BLaER1 (cell line): Measurements from ENCODE around the gene PIK3AP1.
"Not testable (repeated sequence)": the region's sequence is repeated elsewhere in the genome, so short reads cannot be mapped to it uniquely, and the experiment has no call there.

Experiments
- H3K27ac ChIP-seq: shearing (Covaris generic); formaldehyde crosslinking; 2 replicates; pipeline ENCODE4 v1.8.1; 2022
- H3K27me3 ChIP-seq: shearing (Covaris generic); formaldehyde crosslinking; 2 replicates; pipeline ENCODE4 v1.8.1; 2022
- H3K36me3 ChIP-seq: shearing (Covaris generic); formaldehyde crosslinking; 2 replicates; pipeline ENCODE4 v1.8.1; 2022
- H3K4me1 ChIP-seq: shearing (Covaris generic); formaldehyde crosslinking; 2 replicates; pipeline ENCODE4 v1.8.1; 2022
- H3K4me2 ChIP-seq: shearing (Covaris generic); formaldehyde crosslinking; 2 replicates; pipeline ENCODE4 v1.8.1; 2022
- H3K4me3 ChIP-seq: shearing (Covaris generic); formaldehyde crosslinking; 2 replicates; pipeline ENCODE4 v1.8.1; 2022
- H3K9ac ChIP-seq: shearing (Covaris generic); formaldehyde crosslinking; 2 replicates; pipeline ENCODE4 v1.8.1; 2022
- H3K9me3 ChIP-seq: shearing (Covaris generic); formaldehyde crosslinking; 2 replicates; pipeline ENCODE4 v1.8.1; 2022
- H4K20me1 ChIP-seq: shearing (Covaris generic); formaldehyde crosslinking; 2 replicates; pipeline ENCODE4 v1.8.1; 2022
- Cebpa-rat ChIP-seq: shearing (Covaris generic); IDR thresholded peaks from 2 replicates; pipeline ENCODE4 v1.8.1; 2022

Gene PIK3AP1

GRCh38 chr10:96690755-96691730 is 29.3 kb downstream of the PIK3AP1 start:
- Histone ChIP-seq H3K36me3 (peaks cover 83% of the 10 kb centered on the region), H3K4me3 (no peak overlapping the region), H3K27ac (no peak overlapping the region), H3K27me3 (no peaks in the 10 kb centered on the region), H4K20me1 (peaks cover 100% of the 10 kb centered on the region), H3K9me3 (no peaks in the 10 kb centered on the region), H3K4me1 (peaks cover 60% of the 10 kb centered on the region), H3K9ac (no peak overlapping the region), H3K4me2 (no peak overlapping the region)
- no peak for TF ChIP-seq Cebpa-rat

- Histone ChIP-seq H3K9ac (no peak overlapping the region), H3K27me3 (no peaks in the 10 kb centered on the region), H3K4me3 (no peak overlapping the region), H3K4me2 (peak overlapping the region; percentile 13; the same call in 1 of the 2 replicates), H4K20me1 (peaks cover 100% of the 10 kb centered on the region), H3K9me3 (no peaks in the 10 kb centered on the region), H3K4me1 (peaks cover 63% of the 10 kb centered on the region), H3K36me3 (peaks cover 100% of the 10 kb centered on the region), H3K27ac (no peak overlapping the region)
- no peak for TF ChIP-seq Cebpa-rat
Measured at GRCh38 chr10:96688789-96689188, 31.5 kb downstream of the PIK3AP1 start.

- H4K20me1 ChIP-seq, result peaks cover 100% of the 10 kb centered on the region
- H3K4me1 ChIP-seq, result peaks cover 63% of the 10 kb centered on the region
- TF ChIP-seq Cebpa-rat, result no peak
- H3K27me3 ChIP-seq, result no peaks in the 10 kb centered on the region
- H3K4me3 ChIP-seq, result no peak overlapping the region
- H3K36me3 ChIP-seq, result peaks cover 100% of the 10 kb centered on the region
- no peak overlapping the region for H3K9ac ChIP-seq
- peak overlapping the region; percentile 16; the same call in 1 of the 2 replicates for H3K27ac ChIP-seq
- H3K9me3 ChIP-seq, result no peaks in the 10 kb centered on the region
- peak overlapping the region; percentile 63 for H3K4me2 ChIP-seq
Measured at GRCh38 chr10:96687317-96688012, 32.8 kb downstream of the PIK3AP1 start.

GRCh38 chr10:96686514-96686913 is 33.8 kb downstream of the PIK3AP1 start:
- TF ChIP-seq Cebpa-rat, result no peak
- Histone ChIP-seq H4K20me1 (peaks cover 100% of the 10 kb centered on the region), H3K4me2 (peak overlapping the region; percentile 8; the same call in 1 of the 2 replicates), H3K36me3 (peaks cover 100% of the 10 kb centered on the region), H3K9me3 (peaks cover 2% of the 10 kb centered on the region; the same call in 1 of the 2 replicates), H3K9ac (no peak overlapping the region; the same call in 1 of the 2 replicates), H3K27me3 (no peaks in the 10 kb centered on the region), H3K4me1 (peaks cover 63% of the 10 kb centered on the region), H3K4me3 (no peak overlapping the region), H3K27ac (no peak overlapping the region)

GRCh38 chr10:96685306-96685705 is 35.0 kb downstream of the PIK3AP1 start:
- H3K27me3 ChIP-seq, result no peaks in the 10 kb centered on the region
- H4K20me1 ChIP-seq, result peaks cover 100% of the 10 kb centered on the region
- no peak for TF ChIP-seq Cebpa-rat
- no peak overlapping the region for H3K27ac ChIP-seq
- peaks cover 62% of the 10 kb centered on the region for H3K4me1 ChIP-seq
- no peak overlapping the region for H3K9ac ChIP-seq
- no peak overlapping the region for H3K4me3 ChIP-seq
- peaks cover 100% of the 10 kb centered on the region for H3K36me3 ChIP-seq
- H3K4me2 ChIP-seq, result peak overlapping the region; percentile 8; the same call in 1 of the 2 replicates
- peaks cover 14% of the 10 kb centered on the region for H3K9me3 ChIP-seq

- Histone ChIP-seq H4K20me1 (peaks cover 100% of the 10 kb centered on the region), H3K4me2 (0 out of 2 replicates have a peak overlapping the region, but pooled peaks have one; percentile 8), H3K4me1 (peaks cover 62% of the 10 kb centered on the region), H3K9me3 (peaks cover 16% of the 10 kb centered on the region), H3K36me3 (peaks cover 100% of the 10 kb centered on the region), H3K27me3 (no peaks in the 10 kb centered on the region), H3K27ac (no peak overlapping the region), H3K4me3 (no peak overlapping the region), H3K9ac (no peak overlapping the region)
- no peak for TF ChIP-seq Cebpa-rat
Measured at GRCh38 chr10:96684826-96685225, 35.5 kb downstream of the PIK3AP1 start.

GRCh38 chr10:96683710-96684109 is 36.6 kb downstream of the PIK3AP1 start:
- no peaks in the 10 kb centered on the region for H3K27me3 ChIP-seq
- H3K4me2 ChIP-seq, result no peak overlapping the region
- H3K9me3 ChIP-seq, result peaks cover 16% of the 10 kb centered on the region
- H4K20me1 ChIP-seq, result peaks cover 100% of the 10 kb centered on the region
- H3K4me1 ChIP-seq, result peaks cover 62% of the 10 kb centered on the region
- no peak overlapping the region for H3K27ac ChIP-seq
- H3K9ac ChIP-seq, result no peak overlapping the region
- no peak overlapping the region for H3K4me3 ChIP-seq
- no peak for TF ChIP-seq Cebpa-rat
- peaks cover 100% of the 10 kb centered on the region for H3K36me3 ChIP-seq

GRCh38 chr10:96683065-96683464 is 37.2 kb downstream of the PIK3AP1 start:
- no peak overlapping the region for H3K4me3 ChIP-seq
- H3K36me3 ChIP-seq, result peaks cover 100% of the 10 kb centered on the region
- H3K27ac ChIP-seq, result no peak overlapping the region
- H3K9ac ChIP-seq, result no peak overlapping the region
- TF ChIP-seq Cebpa-rat, result no peak
- H3K4me2 ChIP-seq, result no peak overlapping the region
- H4K20me1 ChIP-seq, result peaks cover 100% of the 10 kb centered on the region
- H3K9me3 ChIP-seq, result peaks cover 16% of the 10 kb centered on the region
- no peaks in the 10 kb centered on the region for H3K27me3 ChIP-seq
- peaks cover 60% of the 10 kb centered on the region for H3K4me1 ChIP-seq

GRCh38 chr10:96681524-96681923 is 38.8 kb downstream of the PIK3AP1 start:
- Histone ChIP-seq H3K4me1 (peaks cover 60% of the 10 kb centered on the region), H3K27ac (no peak overlapping the region), H3K36me3 (peaks cover 98% of the 10 kb centered on the region), H3K4me3 (no peak overlapping the region), H4K20me1 (peaks cover 100% of the 10 kb centered on the region), H3K4me2 (no peak overlapping the region), H3K9ac (no peak overlapping the region), H3K9me3 (peaks cover 16% of the 10 kb centered on the region), H3K27me3 (no peaks in the 10 kb centered on the region)
- no peak for TF ChIP-seq Cebpa-rat

GRCh38 chr10:96680463-96680862 is 39.9 kb downstream of the PIK3AP1 start:
- H3K27ac ChIP-seq, H3K9ac ChIP-seq, H3K27me3 ChIP-seq, H3K4me3 ChIP-seq, H3K4me2 ChIP-seq: not testable (repeated sequence)
- Histone ChIP-seq H3K36me3 (peaks cover 97% of the 10 kb centered on the region), H3K9me3 (peaks cover 16% of the 10 kb centered on the region), H3K4me1 (peaks cover 60% of the 10 kb centered on the region), H4K20me1 (peaks cover 100% of the 10 kb centered on the region)
